Stomach (tissue), 4 donors: ENCODE measurements around the gene MALAT1.

ENCODE experiments used
- CTCF ChIP-seq, 7 experiments: fragments of 450-650 bp in 4 of 7; fragments of 200-600 bp in 3 of 7; sonication (generic) in 3 of 7; IDR thresholded peaks; one replicate each; pipeline ENCODE4 v1.5.1; 2016 to 2019; ENCODE audit warnings: antibody characterized with exemption in 7 of 7, control low read depth in 2 of 7, mild to moderate bottlenecking in 1 of 7
- EP300 ChIP-seq: sonication (generic); formaldehyde crosslinking; IDR thresholded peaks from one replicate; pipeline ENCODE4 v1.6.1; 2017; ENCODE audit warnings: antibody characterized with exemption
- POLR2A ChIP-seq, 4 donors: fragments of 450-650 bp; IDR thresholded peaks; one replicate each; pipeline ENCODE4 v1.6.1; 2016; ENCODE audit warnings: antibody characterized with exemption in 4 of 4, control low read depth in 2 of 4, mild to moderate bottlenecking in 1 of 4, moderate library complexity in 1 of 4
- POLR2AphosphoS5 ChIP-seq, 3 donors: sonication (generic); formaldehyde crosslinking; IDR thresholded peaks; one replicate each; pipeline ENCODE4 v1.6.1; 2016; ENCODE audit warnings: antibody characterized with exemption in 3 of 3

- peak in 1 of 7 experiments; percentile 5 for TF ChIP-seq CTCF (IDR thresholded peaks at IDR 0.05)
- peak in 2 of 4 donors; percentile 81 to 86 for TF ChIP-seq POLR2A (IDR thresholded peaks at IDR 0.05)
- peak; percentile 98 to 100 (median 99) for TF ChIP-seq POLR2AphosphoS5 (IDR thresholded peaks at IDR 0.05)
- peak; percentile 12 for TF ChIP-seq EP300
These were observed 21.5 kb upstream of the MALAT1 start for GRCh38 chr11:65477149-65477965.
